Measurements from ENCODE around the gene FRMD4B. TPM values are rescaled to one million over a fixed set of nuclear protein-coding genes. Genes with fewer than 3 reads are reported as not detected.
A peak's percentile ranks its signal among the peaks of the same experiment; 100 is the strongest.

The FRMD4B gene
- total RNA-seq, 1 donor from 2014 or later, result 17.3 TPM

GRCh38 chr3:69297501-69297900 is 88.4 kb downstream of the FRMD4B start:
- H3K4me2 ChIP-seq, result no peak overlapping the region
- DNase-seq (ENCODE audit: low spot score), result no peak
- Mint-ChIP-seq H3K36me3 (no peaks in the 10 kb centered on the region), H3K27me3 (ENCODE audit: insufficient read depth, low read depth) (peaks cover 2% of the 10 kb centered on the region), H3K27ac (peak overlapping the region; percentile 43), H3K9me3 (no peaks in the 10 kb centered on the region), H3K4me3 (no peak overlapping the region), H3K4me1 (peaks cover 25% of the 10 kb centered on the region)
- H3K4me1 ChIP-seq, result peaks cover 14% of the 10 kb centered on the region
- H3F3A ChIP-seq (ENCODE audit: low read depth), result peaks cover 5% of the 10 kb centered on the region
- no peak overlapping the region for H3K4me3 ChIP-seq
- no peaks in the 10 kb centered on the region for H3K36me3 ChIP-seq
- no peaks in the 10 kb centered on the region for H3K79me2 ChIP-seq (ENCODE audit: low read depth)
- TF ChIP-seq CTCF (IDR thresholded peaks at IDR 0.05) (no peak), EZH2phosphoT487 (IDR thresholded peaks at IDR 0.05) (no peak), EZH2 (IDR thresholded peaks at IDR 0.05) (no peak)
- H2AFZ ChIP-seq (replicated peaks), result no peak overlapping the region
- H3K9ac ChIP-seq, result no peak overlapping the region
- no peaks in the 10 kb centered on the region for H3K27me3 ChIP-seq
- H4K20me1 ChIP-seq (ENCODE audit: low read depth), result no peaks in the 10 kb centered on the region
- no peaks in the 10 kb centered on the region for H3K9me3 ChIP-seq (ENCODE audit: low read depth)
- no peak overlapping the region for H3K27ac ChIP-seq

- peak overlapping the region; percentile 43 for H3K27ac Mint-ChIP-seq
- Histone ChIP-seq H3K79me2 (ENCODE audit: low read depth) (no peaks in the 10 kb centered on the region), H3K27me3 (no peaks in the 10 kb centered on the region), H3F3A (ENCODE audit: low read depth) (peaks cover 5% of the 10 kb centered on the region), H3K27ac (no peak overlapping the region), H3K9me3 (ENCODE audit: low read depth) (no peaks in the 10 kb centered on the region), H3K4me1 (peaks cover 19% of the 10 kb centered on the region), H3K9ac (no peak overlapping the region), H3K36me3 (no peaks in the 10 kb centered on the region), H4K20me1 (ENCODE audit: low read depth) (no peaks in the 10 kb centered on the region), H2AFZ (replicated peaks) (no peak overlapping the region), H3K4me3 (no peak overlapping the region), H3K4me2 (no peak overlapping the region)
- DNase-seq (ENCODE audit: low spot score), result no peak
- no peak overlapping the region for H3K4me3 Mint-ChIP-seq
- peaks cover 28% of the 10 kb centered on the region for H3K4me1 Mint-ChIP-seq
- no peaks in the 10 kb centered on the region for H3K9me3 Mint-ChIP-seq
- peaks cover 2% of the 10 kb centered on the region for H3K27me3 Mint-ChIP-seq (ENCODE audit: insufficient read depth, low read depth)
- no peaks in the 10 kb centered on the region for H3K36me3 Mint-ChIP-seq
- TF ChIP-seq CTCF (IDR thresholded peaks at IDR 0.05) (no peak), EZH2phosphoT487 (IDR thresholded peaks at IDR 0.05) (no peak), EZH2 (IDR thresholded peaks at IDR 0.05) (no peak)
Measured at GRCh38 chr3:69296995-69297394, 88.9 kb downstream of the FRMD4B start.

- H3K9ac ChIP-seq, result no peak overlapping the region
- Mint-ChIP-seq H3K9me3 (no peaks in the 10 kb centered on the region), H3K4me1 (peaks cover 50% of the 10 kb centered on the region), H3K4me3 (no peak overlapping the region), H3K27ac (peak overlapping the region; percentile 85), H3K36me3 (no peaks in the 10 kb centered on the region), H3K27me3 (ENCODE audit: insufficient read depth, low read depth) (peaks cover 4% of the 10 kb centered on the region)
- H4K20me1 ChIP-seq (ENCODE audit: low read depth), result no peaks in the 10 kb centered on the region
- H3K4me3 ChIP-seq, result no peak overlapping the region
- no peak overlapping the region for H3K4me2 ChIP-seq
- no peaks in the 10 kb centered on the region for H3K79me2 ChIP-seq (ENCODE audit: low read depth)
- H3K36me3 ChIP-seq, result no peaks in the 10 kb centered on the region
- no peak for TF ChIP-seq EZH2phosphoT487 (IDR thresholded peaks at IDR 0.05)
- no peak for TF ChIP-seq EZH2 (IDR thresholded peaks at IDR 0.05)
- TF ChIP-seq CTCF (IDR thresholded peaks at IDR 0.05), result no peak
- no peak overlapping the region for H3K27ac ChIP-seq
- peaks cover 15% of the 10 kb centered on the region for H3F3A ChIP-seq (ENCODE audit: low read depth)
- H3K27me3 ChIP-seq, result no peaks in the 10 kb centered on the region
- H3K4me1 ChIP-seq, result peaks cover 33% of the 10 kb centered on the region
- no peaks in the 10 kb centered on the region for H3K9me3 ChIP-seq (ENCODE audit: low read depth)
- H2AFZ ChIP-seq (replicated peaks), result no peak overlapping the region
- no peak for DNase-seq (ENCODE audit: low spot score)
Measured at GRCh38 chr3:69294014-69294766, 91.7 kb downstream of the FRMD4B start.

All from neural progenitor cell (in vitro differentiated cells).